Spleen (tissue), 11 donors: ENCODE results near the gene DPYSL5. TPM values are rescaled to one million over a fixed set of nuclear protein-coding genes. Genes with fewer than 3 reads are reported as not detected.

Experiments used
- DNase-seq: peaks from one replicate; pipeline ENCODE4 v3.0.0-alpha.2; 2020
- H3K27ac ChIP-seq, 8 donors: fragments of 200-600 bp; sonication (generic) in 7 of 8; 1 replicate in 4 of 8; 2 replicates in 4 of 8; pipeline versions ENCODE4 v1.5.0 to v1.8.0; 2016 to 2021; ENCODE audit warnings: inconsistent platforms in 4 of 8, mild to moderate bottlenecking in 4 of 8, moderate library complexity in 1 of 8
- H3K27me3 ChIP-seq, 7 donors: fragments of 200-600 bp; sonication (generic) in 6 of 7; replicated peaks in 1 of 7; 1 replicate in 4 of 7; 2 replicates in 3 of 7; pipeline versions ENCODE4 v1.5.0 to v1.8.0; 2016 to 2021; ENCODE audit warnings: inconsistent platforms in 3 of 7, mild to moderate bottlenecking in 1 of 7
- H3K36me3 ChIP-seq, 6 donors: fragments of 200-600 bp; sonication (generic) in 5 of 6; 1 replicate in 4 of 6; 2 replicates in 2 of 6; pipeline versions ENCODE4 v1.5.0 to v1.8.0; 2016 to 2021; ENCODE audit warnings: inconsistent platforms in 2 of 6
- H3K4me1 ChIP-seq, 6 donors: fragments of 200-600 bp; sonication (generic) in 5 of 6; 1 replicate in 3 of 6; 2 replicates in 3 of 6; pipeline versions ENCODE4 v1.5.0 to v1.8.0; 2016 to 2021; ENCODE audit warnings: inconsistent platforms in 3 of 6
- H3K4me3 ChIP-seq, 8 donors: fragments of 200-600 bp; sonication (generic) in 7 of 8; 1 replicate in 4 of 8; 2 replicates in 4 of 8; pipeline versions ENCODE4 v1.5.0 to v1.8.0; 2016 to 2021; ENCODE audit warnings: inconsistent platforms in 4 of 8, mild to moderate bottlenecking in 4 of 8, moderate library complexity in 2 of 8
- H3K9me3 ChIP-seq, 8 donors: fragments of 200-600 bp; sonication (generic) in 7 of 8; 1 replicate in 4 of 8; 2 replicates in 4 of 8; pipeline versions ENCODE4 v1.5.0 to v1.8.0; 2016 to 2021; ENCODE audit warnings: inconsistent platforms in 4 of 8
- POLR2A ChIP-seq, 3 donors: fragments of 450-650 bp; IDR thresholded peaks; one replicate each; pipeline ENCODE4 v1.5.1; 2017; ENCODE audit warnings: antibody characterized with exemption in 3 of 3, mild to moderate bottlenecking in 1 of 3
- POLR2AphosphoS5 ChIP-seq, 3 donors: sonication (generic); formaldehyde crosslinking; IDR thresholded peaks; one replicate each; pipeline ENCODE4 v1.5.1; 2017; ENCODE audit warnings: antibody characterized with exemption in 3 of 3
- WGBS, 5 donors: extraction: QIAGEN DNeasy Blood & Tissue Kit in 3 of 5; methylation state at CpG; one replicate each; pipeline versions ENCODE4 v1.1.5 to v1.1.7; 2013 to 2018; 5-methylcytosine and 5-hydroxymethylcytosine counted together
- intact Hi-C: fragments of 100-400 bp; cut with DNase I; formaldehyde crosslinking; loops from one replicate; pipeline ENCODE4 v1.15.0; 2023; ENCODE audit warnings: low total_unique reads
- polyA plus RNA-seq, 3 donors: library from polyadenylated mRNA; stranded (reverse); fragments of 200-250 nt; gene quantifications; one replicate each; pipeline ENCODE4 v1.2.1, GENCODE V29; 2013
- total RNA-seq, 7 donors: library from RNA; depleted of rRNA in 3 of 7; stranded (reverse); fragments of >200 nt in 3 of 7; fragmentation: NEBNext Ultra II Directional in 4 of 7; extraction: Animal tissue kit (Norgen Biotek cat#: 25700) in 4 of 7; gene quantifications; one replicate each; pipeline versions ENCODE4 v1.1.0 to v1.2.1, GENCODE V29; 2016 to 2021
- TF ChIP-seq, protein P1 (sequence below), 11 experiments: fragments of 200-600 bp in 7 of 11; fragments of 450-650 bp in 4 of 11; sonication (generic) in 4 of 11; IDR thresholded peaks in 8 of 11; conservative IDR thresholded peaks in 3 of 11; 1 replicate in 7 of 11; 2 replicates in 4 of 11; pipeline versions ENCODE4 v1.4.0 to v1.8.0; 2016 to 2021; ENCODE audit warnings: antibody characterized with exemption in 11 of 11, inconsistent platforms in 4 of 11, mild to moderate bottlenecking in 1 of 11
- donor health status: healthy with polysubstance abuse.
- donor health status: DM: no; HTN: no; CAD: no; lungs with moderate emphysema.
- donor health status: DM: no; HTN: no; CAD: no.
- donor health status: Bipolar disorder and iron deficiency.
- donor health status: healthy.
- donor health status: DM: no; HTN: no; CAD: no.
- donor health status: DM: yes; HTN: yes; CAD: no.

Gene DPYSL5
- total and polyA plus RNA-seq, 10 donors: 0.02 to 0.07 (median 0.02) TPM; not detected in 7

GRCh38 chr2:26805241-26805676, 42.7 kb upstream of the DPYSL5 start:
- Histone ChIP-seq H3K27ac (no peak overlapping the region), H3K4me3 (no peak overlapping the region), H3K9me3 (no peaks in the 10 kb centered on the region), H3K27me3 (peaks cover 0 to 4% (median 0%) of the 10 kb centered on the region in 7 donors), H3K4me1 (peaks cover 0 to 5% (median 0%) of the 10 kb centered on the region in 6 donors), H3K36me3 (no peaks in the 10 kb centered on the region)
- intact Hi-C loops: no loop called here
- TF ChIP-seq, protein P1, sequence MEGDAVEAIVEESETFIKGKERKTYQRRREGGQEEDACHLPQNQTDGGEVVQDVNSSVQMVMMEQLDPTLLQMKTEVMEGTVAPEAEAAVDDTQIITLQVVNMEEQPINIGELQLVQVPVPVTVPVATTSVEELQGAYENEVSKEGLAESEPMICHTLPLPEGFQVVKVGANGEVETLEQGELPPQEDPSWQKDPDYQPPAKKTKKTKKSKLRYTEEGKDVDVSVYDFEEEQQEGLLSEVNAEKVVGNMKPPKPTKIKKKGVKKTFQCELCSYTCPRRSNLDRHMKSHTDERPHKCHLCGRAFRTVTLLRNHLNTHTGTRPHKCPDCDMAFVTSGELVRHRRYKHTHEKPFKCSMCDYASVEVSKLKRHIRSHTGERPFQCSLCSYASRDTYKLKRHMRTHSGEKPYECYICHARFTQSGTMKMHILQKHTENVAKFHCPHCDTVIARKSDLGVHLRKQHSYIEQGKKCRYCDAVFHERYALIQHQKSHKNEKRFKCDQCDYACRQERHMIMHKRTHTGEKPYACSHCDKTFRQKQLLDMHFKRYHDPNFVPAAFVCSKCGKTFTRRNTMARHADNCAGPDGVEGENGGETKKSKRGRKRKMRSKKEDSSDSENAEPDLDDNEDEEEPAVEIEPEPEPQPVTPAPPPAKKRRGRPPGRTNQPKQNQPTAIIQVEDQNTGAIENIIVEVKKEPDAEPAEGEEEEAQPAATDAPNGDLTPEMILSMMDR (IDR thresholded peaks at IDR 0.05 in 8 of 11, conservative IDR thresholded peaks at IDR 0.05 in 3 of 11): no peak
- TF ChIP-seq POLR2AphosphoS5 (IDR thresholded peaks at IDR 0.05) (no peak), POLR2A (IDR thresholded peaks at IDR 0.05) (no peak)
- DNase-seq: no peak
- 70 to 92% (median 83%) methylated on average over 5 of the region's 5 CpGs for WGBS, 5 donors

DNA sequence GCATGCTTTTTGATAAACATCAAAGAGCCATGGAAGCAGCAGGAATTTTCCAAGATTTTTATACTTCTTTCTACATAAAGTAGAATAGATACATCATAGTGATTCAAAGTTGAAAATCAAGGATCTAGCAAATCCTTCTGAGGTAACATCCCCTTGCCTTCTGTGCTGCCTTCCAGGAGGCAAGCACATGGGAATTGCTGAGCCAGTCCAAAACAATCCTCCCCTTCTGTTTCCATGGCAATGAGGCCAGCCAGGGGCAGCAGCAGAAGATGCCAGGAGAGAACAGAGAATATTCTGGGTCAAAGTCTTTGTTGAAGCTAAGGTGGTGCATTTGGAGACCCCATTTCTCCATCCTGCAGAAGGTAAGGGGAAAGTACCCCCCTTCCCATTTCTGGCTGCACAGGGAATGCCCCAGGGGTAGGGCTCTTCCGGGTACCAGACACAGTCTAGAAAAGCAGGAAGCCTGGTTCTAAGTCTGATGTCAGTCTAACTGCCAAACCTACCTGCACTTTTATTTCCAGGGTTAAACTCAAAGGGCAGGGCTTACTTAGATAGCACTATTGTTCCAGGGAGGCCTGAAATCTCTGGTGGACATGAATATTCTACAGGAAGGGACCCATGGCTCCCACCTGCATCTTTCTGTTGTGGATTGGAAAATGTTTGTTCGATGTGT, 40.0 kb upstream of the DPYSL5 start:
- DNase-seq: no peak
- Histone ChIP-seq H3K27me3 (peaks cover 0 to 28% (median 0%) of the 10 kb centered on the region in 7 donors), H3K4me1 (peaks cover 0 to 15% (median 0%) of the 10 kb centered on the region in 6 donors), H3K9me3 (no peaks in the 10 kb centered on the region), H3K36me3 (no peaks in the 10 kb centered on the region), H3K4me3 (no peak overlapping the region), H3K27ac (no peak overlapping the region)
- intact Hi-C loops: no loop called here
- 40 to 81% (median 59%) methylated on average over 2 of the region's 2 CpGs for WGBS, 5 donors
- TF ChIP-seq POLR2A (IDR thresholded peaks at IDR 0.05): no peak
- TF ChIP-seq, protein P1 (IDR thresholded peaks at IDR 0.05 in 8 of 11, conservative IDR thresholded peaks at IDR 0.05 in 3 of 11): no peak
- TF ChIP-seq POLR2AphosphoS5 (IDR thresholded peaks at IDR 0.05): no peak

GRCh38 chr2:26809211-26809610, 38.7 kb upstream of the DPYSL5 start:
- intact Hi-C loops: no loop called here
- Histone ChIP-seq H3K27ac (no peak overlapping the region), H3K4me1 (peaks cover 0 to 15% (median 0%) of the 10 kb centered on the region in 6 donors), H3K9me3 (no peaks in the 10 kb centered on the region), H3K27me3 (peaks cover 0 to 39% (median 0%) of the 10 kb centered on the region in 7 donors), H3K36me3 (no peaks in the 10 kb centered on the region), H3K4me3 (no peak overlapping the region)
- no peak for DNase-seq
- TF ChIP-seq POLR2AphosphoS5 (IDR thresholded peaks at IDR 0.05): no peak
- TF ChIP-seq, protein P1 (IDR thresholded peaks at IDR 0.05 in 8 of 11, conservative IDR thresholded peaks at IDR 0.05 in 3 of 11): no peak
- WGBS, 5 donors: 84 to 93% (median 90%) methylated on average over 3 of the region's 3 CpGs

DNA sequence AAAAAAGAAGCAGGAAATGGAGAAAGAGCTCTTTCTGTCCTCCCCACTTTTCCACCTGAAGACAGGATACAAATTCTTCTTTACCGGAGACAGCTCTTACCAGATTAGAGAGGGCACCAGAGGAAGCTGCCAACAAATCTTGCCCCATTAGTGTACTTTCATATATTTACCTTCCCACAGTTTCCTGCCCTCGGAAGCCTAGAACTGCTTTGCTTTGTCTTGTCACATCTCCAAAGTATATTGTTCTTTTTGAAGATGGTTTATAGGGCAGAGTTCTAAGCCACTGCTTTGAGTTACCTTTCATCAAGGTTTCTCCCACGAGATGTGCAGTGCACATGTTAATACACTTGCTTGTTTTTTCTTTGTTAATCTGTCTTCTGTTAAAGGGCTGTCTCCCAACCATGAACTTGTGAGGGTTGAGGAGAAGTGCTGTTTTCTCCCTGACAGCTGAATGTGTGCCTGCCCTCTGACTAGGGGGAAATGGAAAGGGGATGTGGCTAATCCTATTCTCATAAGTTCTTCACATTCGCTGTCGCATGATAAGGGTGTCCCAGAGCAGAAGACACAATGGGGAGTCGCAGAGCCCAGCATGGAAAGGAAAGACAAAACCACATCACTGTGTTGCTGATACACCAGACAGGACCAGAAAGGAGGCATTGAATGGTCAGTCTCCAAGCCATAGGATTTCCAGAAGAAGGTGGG, 37.9 kb upstream of the DPYSL5 start:
- Histone ChIP-seq H3K27ac (no peak overlapping the region), H3K27me3 (peaks cover 0 to 47% (median 0%) of the 10 kb centered on the region in 7 donors), H3K9me3 (no peaks in the 10 kb centered on the region), H3K4me1 (peaks cover 0 to 15% (median 0%) of the 10 kb centered on the region in 6 donors), H3K36me3 (no peaks in the 10 kb centered on the region), H3K4me3 (no peak overlapping the region)
- intact Hi-C loops: no loop called here
- no peak for DNase-seq
- TF ChIP-seq, protein P1 (IDR thresholded peaks at IDR 0.05 in 8 of 11, conservative IDR thresholded peaks at IDR 0.05 in 3 of 11): no peak
- peak in 1 of 3 donors; percentile 45 for TF ChIP-seq POLR2AphosphoS5 (IDR thresholded peaks at IDR 0.05)
- 8 to 28% (median 20%) methylated on average over 6 of the region's 6 CpGs for WGBS, 5 donors
